ENCODE data around the gene NCOA3.

- TF ChIP-seq POLR2A (IDR thresholded peaks at IDR 0.05; ENCODE audit: low read depth, low read length) (peak; percentile 97), POLR2AphosphoS5 (IDR thresholded peaks at IDR 0.05; ENCODE audit: low read depth, low read length) (peak; percentile 65; the same call in 1 of the 2 replicates)
Measured at GRCh38 chr20:47501482-47502270, at the start of gene NCOA3.
